CD4-positive, alpha-beta T cell treated with Interferon gamma for 1 hour (primary cell): ENCODE measurements around the gene RNASE2.
"Not testable (repeated sequence)": the region's sequence is repeated elsewhere in the genome, so short reads cannot be mapped to it uniquely, and the experiment has no call there.

Experiments used
- DNase-seq: peaks from one replicate; pipeline ENCODE4 v3.0.0-alpha.2; 2020

Gene RNASE2

GRCh38 chr14:20954736-20955537, at the start of gene RNASE2:
Gene RNASE2 (plus strand): TSS chr14:20955487. CDS start chr14:20955772, 285 bp downstream.
- peak; percentile 2 for DNase-seq

GRCh38 chr14:20905676-20906075, 49.6 kb upstream of the RNASE2 start:
- DNase-seq, result no peak

- no peak for DNase-seq
Measured at GRCh38 chr14:20907214-20907613, 48.1 kb upstream of the RNASE2 start.

GRCh38 chr14:20910822-20911221, 44.5 kb upstream of the RNASE2 start:
- not testable (repeated sequence) for DNase-seq

GRCh38 chr14:20919038-20919756, 36.1 kb upstream of the RNASE2 start:
- peak; percentile 13 for DNase-seq

GRCh38 chr14:20923766-20924297, 31.5 kb upstream of the RNASE2 start:
- not testable (repeated sequence) for DNase-seq

GRCh38 chr14:20934148-20934762, 21.0 kb upstream of the RNASE2 start:
- no peak for DNase-seq

- no peak for DNase-seq
Measured at GRCh38 chr14:20935303-20935984, 19.8 kb upstream of the RNASE2 start.

GRCh38 chr14:20945146-20945545, 10.1 kb upstream of the RNASE2 start:
- DNase-seq, result peak; percentile 3

- DNase-seq, result not testable (repeated sequence)
Measured at GRCh38 chr14:20946707-20947106, 8.6 kb upstream of the RNASE2 start.

- not testable (repeated sequence) for DNase-seq
Measured at GRCh38 chr14:20955538-20955873, 219 bp downstream of the RNASE2 start.

GRCh38 chr14:20956376-20956976, 1.2 kb downstream of the RNASE2 start:
- no peak for DNase-seq

- not testable (repeated sequence) for DNase-seq
Measured at GRCh38 chr14:20958946-20959345, 3.7 kb downstream of the RNASE2 start.

- no peak for DNase-seq
Measured at GRCh38 chr14:20969336-20969735, 14.0 kb downstream of the RNASE2 start.

GRCh38 chr14:20970647-20970982, 15.3 kb downstream of the RNASE2 start:
- DNase-seq, result no peak

GRCh38 chr14:20970983-20971704, 15.9 kb downstream of the RNASE2 start:
- peak; percentile 78 for DNase-seq

GRCh38 chr14:20971705-20972021, 16.4 kb downstream of the RNASE2 start:
- DNase-seq, result no peak

- DNase-seq, result no peak
Measured at GRCh38 chr14:20973501-20973900, 18.2 kb downstream of the RNASE2 start.

- DNase-seq, result no peak
Measured at GRCh38 chr14:20976291-20976690, 21.0 kb downstream of the RNASE2 start.

GRCh38 chr14:20978687-20979086, 23.4 kb downstream of the RNASE2 start:
- DNase-seq, result no peak

- DNase-seq, result no peak
Measured at GRCh38 chr14:20980906-20981305, 25.6 kb downstream of the RNASE2 start.
